Activated naive CD4-positive, alpha-beta T cell (primary cell): ENCODE results near the gene KHDC3L.

ENCODE experiments used
- DNase-seq, 4 experiments: peaks; one replicate each; lab custom pipeline; 2025; lab: John Stamatoyannopoulos, UW

The KHDC3L gene, protein sequence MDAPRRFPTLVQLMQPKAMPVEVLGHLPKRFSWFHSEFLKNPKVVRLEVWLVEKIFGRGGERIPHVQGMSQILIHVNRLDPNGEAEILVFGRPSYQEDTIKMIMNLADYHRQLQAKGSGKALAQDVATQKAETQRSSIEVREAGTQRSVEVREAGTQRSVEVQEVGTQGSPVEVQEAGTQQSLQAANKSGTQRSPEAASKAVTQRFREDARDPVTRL

DNA sequence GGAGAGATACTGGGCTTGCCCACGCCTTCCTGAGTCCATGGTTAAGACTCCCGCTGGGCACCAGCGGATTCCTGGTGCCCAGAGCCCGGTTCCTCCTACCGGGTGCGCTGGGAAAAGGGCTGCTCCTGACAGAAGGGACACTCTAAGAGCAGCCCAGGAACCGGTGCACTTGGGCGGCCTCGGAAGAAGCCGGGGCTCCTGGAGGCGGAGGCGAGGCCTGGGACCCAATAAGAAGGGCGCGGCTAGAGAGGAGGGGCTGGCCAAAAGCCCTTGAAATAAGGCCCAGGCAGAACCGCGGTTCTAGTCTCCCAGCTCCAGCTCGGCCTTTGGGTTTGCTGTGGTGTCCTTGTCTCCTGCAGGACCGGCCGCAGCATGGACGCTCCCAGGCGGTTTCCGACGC, at the start of gene KHDC3L:
TSS of gene KHDC3L (plus strand) at position 301 of the 400 bp plus-strand sequence. CDS start at position 373, 72 bp downstream.
- no peak for DNase-seq

DNA sequence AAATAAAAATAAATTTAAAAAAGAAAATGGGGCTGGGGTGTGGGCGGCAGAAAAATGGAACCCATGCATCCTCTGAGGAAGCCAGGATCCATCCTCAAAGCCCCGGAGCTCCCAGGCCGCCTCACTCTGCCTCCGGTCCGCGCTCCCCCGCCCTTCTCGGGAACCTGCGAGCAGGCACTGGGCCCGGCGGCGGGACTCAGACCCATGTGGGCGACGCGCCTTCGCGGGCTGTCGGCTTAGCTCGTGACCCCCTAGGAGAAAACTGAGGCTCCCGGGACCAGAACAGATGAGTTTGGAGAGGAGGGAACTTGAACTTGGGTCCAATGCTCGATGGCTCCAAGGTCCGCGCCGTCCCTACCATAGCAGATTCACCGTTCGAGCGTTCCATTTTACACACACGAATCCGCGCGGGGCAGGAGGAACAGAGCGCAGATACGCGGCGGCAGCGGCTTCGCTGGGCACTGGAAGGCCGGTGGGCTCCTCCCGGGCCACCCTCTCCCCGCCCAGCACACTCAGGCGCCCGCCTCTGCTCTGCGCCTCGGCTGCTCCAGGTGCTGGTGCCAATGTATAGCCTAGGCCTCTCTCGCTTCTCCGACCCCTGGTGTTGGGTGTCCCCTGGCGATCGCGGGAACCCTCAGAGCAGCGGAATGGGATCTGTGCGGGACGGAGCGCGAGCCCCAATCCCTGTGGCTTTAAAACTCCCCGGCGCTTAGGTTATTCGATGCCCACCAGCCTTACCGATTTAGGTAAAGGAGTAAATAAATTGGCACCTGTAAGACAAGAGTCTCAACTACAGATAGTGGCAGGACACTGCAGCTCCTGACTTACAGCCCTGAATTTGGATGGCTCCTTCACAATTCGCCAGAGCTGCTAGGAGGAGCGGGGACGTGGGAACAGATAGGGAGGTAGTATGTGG, 47.6 kb upstream of the KHDC3L start:
- no peak for DNase-seq

DNA sequence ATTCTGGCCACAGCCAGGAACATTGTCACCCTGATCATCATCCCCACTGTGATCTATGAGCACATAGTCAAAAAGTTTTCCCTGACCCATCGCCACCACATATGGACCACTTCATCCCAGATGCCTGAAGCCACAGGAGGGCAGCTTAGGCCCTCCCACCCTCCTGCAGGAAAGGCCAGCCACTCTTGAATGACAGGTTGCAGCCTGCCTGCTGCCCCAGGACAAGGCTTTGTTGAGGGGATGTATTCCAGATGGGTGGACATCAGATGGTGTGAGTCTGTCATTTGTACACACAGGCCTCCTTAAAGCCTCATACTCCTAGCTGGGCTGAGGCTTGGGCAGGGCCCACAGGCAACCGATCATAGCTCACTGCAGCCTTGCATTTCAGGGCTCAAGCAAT, 39.1 kb upstream of the KHDC3L start:
- DNase-seq: no peak

DNA sequence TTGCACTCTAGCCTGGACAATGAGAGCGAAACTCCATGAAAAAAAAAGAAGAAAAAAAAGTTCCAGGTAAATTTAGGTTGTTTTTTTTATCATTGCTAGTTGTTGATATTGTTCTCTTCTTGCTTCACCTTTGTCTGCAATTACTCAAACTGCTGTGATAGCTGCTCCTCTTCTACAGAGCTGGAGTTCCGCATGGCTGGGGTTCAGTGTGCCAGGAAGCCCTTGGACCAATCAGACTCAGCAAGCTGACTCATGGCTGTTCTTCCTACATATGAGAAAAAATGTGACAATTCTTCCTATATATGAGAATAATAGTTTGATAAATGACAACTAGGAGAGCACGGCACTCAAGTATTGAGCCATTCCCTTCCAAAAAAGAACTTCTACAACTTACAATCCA, 36.8 kb upstream of the KHDC3L start:
- DNase-seq: no peak

DNA sequence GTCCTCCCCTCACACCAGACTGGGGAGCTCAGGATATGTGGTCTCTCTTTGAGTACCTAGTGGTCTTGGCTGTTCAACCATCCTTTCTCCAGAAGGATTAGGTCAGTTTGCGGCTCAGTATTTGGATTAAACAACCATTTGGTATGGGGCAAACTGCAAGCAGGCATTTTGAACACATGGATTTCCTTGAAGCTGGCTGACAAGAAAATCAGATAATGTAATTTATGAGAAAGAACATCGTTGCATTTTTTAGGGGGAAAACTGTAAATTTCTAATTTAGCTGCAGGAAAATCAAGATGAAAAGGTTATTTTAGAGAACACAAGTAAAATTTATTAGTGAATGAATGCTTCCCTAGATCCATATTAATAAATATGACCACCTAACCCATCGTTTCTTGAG, 33.7 kb upstream of the KHDC3L start:
- DNase-seq: no peak

DNA sequence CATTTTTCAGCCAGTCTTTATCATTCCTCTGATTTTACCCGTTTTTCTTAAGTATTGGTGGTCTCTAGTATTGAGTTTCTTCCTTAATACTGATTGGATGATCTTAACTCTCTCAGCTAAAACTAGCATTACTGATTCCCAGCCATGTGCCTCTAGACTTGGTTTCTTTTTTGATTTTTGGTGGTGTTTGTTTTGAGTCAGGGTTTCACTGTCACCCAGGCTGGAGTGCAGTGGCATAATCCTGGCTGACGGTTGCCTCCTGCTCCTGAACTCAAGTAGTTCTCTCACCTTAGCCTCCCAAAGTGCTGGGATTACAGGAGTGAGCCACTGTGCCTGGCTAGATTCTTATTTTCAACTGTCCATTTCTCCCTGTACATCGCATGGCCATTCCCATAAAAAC, 33.3 kb upstream of the KHDC3L start:
- DNase-seq: no peak

DNA sequence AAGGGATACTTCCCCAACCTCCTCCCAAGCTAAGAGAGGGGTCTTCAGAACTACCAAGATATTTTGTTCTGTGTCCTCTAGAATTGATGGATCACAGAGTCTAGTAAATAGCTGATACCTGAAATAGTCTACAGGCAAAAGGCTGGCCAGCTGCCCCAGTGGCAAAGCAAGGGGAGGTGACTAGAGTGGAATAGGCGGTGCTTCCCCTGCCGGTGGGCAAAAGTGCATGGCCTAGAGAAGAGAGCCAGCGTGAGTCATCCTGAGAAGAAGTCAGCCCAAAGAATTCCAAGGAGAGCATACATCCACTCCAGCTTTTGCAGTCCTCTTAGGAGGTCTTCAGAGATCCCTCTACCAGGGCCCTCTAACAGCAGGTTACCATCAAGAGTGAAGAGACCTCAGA, 23.1 kb upstream of the KHDC3L start:
- DNase-seq: no peak

DNA sequence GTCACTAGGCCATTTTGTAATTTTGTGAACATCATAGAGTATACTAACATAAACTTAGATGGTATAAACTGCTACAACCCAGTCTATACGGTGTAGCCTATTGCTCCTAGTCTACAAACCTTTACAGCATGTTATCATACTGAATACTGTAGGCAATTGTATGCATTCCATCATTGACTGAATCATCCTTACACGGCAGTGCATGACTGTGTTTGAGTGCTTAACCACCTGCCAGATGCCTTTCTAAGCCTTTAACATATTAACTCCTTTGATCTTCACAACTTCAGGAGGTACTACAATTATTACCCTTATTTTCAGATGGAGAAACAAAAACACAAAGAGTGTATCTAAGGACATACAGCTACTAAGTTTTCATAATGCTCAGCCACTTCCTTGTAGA, 22.4 kb upstream of the KHDC3L start:
- DNase-seq: no peak

DNA sequence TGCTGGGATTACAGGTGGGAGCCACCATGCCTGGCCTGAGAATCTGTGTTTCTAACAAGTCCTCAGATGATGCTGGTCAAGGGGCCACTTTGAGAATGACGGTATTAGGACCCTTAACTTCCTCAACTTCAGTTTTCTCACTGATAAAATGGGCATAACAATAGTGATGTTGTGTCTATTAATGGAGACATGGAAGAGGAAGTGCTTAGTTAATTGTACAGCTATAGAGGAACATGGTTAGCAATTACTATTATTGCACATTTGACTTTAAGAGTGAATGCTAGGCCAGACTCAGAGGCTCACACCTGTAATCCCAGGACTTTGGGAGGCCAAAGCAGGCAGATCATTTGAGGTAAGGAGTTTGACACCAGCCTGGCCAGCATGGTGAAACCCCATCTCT, 21.1 kb upstream of the KHDC3L start:
- DNase-seq: no peak

DNA sequence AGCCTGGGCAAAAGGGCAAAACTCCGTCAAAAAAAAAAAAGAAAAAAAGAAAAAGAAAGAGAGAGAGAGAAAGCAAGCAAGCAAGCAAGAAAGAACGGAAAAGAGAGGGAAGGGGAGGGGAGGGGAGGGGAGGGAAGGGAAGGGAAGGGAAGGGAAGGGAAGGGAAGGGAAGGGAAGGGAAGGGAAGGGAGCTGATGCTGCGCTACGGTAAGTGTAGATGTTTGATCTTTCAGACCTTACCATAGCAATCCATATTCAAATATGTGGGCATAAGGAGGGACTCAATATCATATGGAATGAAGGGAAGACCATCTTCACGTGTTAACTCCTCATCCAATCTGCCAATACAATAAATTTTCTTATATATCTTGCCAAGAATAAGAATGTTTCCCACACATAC, 20.3 kb upstream of the KHDC3L start:
- no peak for DNase-seq

DNA sequence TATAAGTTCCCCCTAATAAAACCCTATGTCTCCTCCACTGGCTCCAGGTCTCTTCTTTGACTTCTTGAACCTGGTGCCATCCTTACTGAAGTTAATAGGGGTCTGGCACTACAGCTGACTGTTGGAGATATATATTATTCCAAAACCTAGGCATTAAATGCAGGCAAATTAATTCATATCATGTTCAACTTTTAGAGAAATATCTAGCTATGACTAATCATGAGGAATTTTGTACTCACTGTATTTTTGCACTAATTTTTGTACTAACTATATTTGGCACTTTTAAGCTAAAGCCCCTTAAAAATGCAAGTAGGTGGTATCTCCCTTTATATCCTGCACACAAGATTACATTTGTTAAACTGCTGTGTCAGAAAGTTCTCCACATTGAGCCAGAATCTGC, 19.3 kb upstream of the KHDC3L start:
- DNase-seq: no peak

DNA sequence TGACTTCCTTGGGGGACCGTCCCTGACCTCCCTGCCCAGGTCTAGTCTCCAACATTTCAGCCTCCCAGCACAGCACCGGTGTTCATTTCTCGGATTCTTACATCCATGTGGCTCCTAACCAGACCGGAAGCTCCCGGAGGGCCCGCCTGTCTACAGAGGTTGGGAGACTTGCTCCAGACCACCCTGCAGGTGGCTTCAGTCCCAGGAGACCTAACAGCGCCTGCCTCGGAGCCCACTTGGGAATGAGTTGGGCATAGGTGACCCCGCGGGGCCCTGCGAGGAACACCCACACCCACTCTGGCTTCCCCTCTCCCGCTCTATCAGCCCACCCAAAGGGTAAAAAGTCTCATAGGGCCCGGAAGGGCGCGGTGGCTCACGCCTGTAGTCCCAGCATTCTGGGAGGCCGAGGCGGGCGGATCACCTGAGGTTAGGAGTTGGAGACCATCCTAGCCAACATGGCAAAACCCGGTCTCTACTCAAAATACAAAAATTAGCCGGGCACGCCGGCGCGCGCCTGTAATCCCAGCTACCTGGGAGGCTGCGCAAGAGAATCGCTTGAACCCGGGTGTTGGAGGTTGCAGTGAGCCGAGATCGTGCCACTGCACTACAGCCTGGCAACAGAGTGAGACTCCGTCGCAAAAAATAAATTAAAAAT, 13.8 kb upstream of the KHDC3L start:
- no peak for DNase-seq

DNA sequence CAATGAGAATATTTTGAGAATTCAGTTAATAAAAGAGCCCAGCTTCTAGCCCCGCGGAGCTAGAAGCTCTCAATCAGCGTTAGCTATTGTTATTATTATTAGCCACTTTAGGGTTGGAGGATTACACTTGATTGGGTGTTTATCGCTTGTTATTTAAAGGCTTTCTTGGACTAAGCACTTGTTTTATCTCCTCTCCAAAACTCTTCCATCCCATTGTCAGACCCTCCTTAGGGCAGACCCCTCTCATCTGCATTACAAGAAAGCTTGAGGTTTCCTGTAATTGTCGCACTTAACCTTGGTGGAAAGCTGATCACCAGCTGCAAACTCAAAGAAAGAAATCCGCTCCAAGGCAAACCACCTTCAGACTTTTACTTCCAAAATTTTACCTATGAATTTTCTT, 13.1 kb upstream of the KHDC3L start:
- DNase-seq: no peak

DNA sequence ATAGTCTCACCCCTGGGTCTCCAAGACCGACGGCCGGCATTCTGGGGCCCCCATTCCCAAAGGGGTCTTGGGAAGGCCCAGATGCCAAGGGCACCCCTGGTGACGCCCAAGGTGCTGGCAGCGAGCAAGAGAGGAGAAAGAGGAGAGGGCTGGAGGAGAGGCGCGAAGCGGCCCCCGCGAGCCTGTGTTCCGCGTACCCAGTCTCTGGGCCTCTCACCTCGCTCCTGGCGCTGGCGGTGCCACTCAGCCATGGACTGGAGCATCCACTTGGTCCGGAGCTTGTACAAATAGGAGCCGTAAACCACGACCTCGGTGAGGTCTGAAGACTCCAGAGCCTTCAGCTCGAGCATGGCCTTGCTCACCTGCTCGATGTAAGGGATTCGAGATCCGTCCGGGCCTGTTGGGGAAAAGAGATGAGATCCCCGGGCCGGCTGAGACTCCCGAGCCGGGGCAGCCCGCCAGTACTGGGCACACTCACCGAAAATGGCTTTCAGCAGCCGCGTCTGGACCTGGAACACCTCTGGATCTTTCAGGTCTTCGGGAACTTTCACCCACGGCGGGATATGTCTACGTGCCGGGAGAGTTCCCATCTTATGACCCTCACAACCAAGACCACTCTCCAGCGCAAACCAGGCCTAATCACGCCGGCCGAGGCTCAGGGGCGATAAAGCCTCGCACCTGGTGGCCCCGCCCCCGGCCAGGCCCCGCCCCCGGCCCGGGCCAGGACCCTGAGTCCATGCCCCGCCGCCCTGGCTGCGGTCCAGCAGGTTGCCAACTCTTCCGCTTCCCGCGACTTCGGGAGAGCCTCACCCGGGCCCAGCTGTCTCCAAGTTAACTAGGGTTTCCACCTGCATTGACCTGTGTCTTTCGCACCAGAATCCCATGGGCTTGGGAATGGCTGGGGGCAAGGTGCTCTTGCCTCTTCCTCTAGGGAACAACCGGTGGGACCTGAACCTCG, 8.5 kb upstream of the KHDC3L start, which contains the start of gene DPPA5:
TSS of gene DPPA5 (minus strand) at position 641 of the 958 bp plus-strand sequence. CDS start at position 590, 51 bp downstream.
- no peak for DNase-seq

DNA sequence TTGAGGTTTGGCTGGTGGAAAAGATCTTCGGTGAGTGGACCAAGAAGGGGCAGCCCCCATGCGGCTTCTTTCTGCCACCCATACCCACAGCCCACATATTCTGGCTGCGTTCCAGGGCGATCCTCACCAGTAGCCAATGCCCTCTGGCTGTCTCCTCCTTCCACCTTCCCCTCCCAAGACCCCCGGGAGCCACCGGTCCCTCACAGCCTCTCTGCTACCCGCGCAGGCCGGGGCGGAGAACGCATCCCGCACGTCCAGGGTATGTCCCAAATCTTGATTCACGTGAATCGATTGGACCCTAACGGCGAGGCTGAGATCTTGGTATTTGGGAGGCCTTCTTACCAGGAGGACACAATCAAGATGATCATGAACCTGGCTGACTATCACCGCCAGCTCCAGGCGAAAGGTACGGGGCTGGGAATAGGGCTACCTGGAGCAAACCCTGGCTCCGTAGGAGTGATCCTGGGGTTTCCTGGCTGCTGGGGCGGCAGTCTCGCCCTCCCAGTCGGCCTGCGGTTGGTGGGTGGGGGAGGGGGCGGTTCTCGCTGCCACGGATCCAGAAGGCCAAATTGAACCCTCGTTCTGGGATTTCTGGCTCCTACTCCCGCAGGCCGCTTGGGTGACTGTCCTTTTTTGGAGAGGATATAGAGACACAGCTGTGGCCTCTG, 545 bp downstream of the KHDC3L start:
- DNase-seq: no peak

DNA sequence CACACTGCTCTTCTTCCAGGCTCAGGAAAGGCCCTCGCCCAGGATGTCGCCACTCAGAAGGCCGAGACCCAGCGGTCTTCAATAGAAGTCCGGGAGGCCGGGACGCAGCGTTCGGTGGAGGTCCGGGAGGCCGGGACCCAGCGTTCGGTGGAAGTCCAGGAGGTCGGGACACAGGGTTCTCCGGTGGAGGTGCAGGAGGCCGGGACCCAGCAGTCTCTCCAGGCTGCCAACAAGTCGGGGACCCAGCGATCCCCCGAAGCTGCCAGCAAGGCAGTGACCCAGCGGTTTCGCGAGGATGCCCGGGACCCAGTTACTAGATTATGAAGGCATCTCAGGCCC, 1.0 kb downstream of the KHDC3L start:
- no peak for DNase-seq

DNA sequence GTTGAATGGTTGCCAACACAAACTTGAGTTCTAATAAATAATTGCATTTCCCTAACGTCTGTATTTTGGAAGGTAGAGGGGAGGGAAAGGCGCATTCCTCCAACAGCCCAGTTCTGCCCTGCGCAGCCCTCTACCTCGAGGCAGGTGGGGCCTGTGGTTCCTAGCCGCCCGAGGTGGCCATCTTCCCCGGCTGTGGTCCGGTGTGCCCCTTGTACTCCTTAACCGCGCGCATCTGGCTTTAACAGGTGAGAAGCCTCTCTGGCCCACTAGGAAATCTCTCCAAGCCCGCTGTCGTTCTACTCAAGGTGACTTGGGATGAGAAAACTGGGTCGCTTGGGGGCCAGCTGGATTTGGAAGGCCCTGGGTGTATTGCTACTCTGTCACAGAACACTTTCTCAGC, 1.7 kb downstream of the KHDC3L start:
- no peak for DNase-seq

DNA sequence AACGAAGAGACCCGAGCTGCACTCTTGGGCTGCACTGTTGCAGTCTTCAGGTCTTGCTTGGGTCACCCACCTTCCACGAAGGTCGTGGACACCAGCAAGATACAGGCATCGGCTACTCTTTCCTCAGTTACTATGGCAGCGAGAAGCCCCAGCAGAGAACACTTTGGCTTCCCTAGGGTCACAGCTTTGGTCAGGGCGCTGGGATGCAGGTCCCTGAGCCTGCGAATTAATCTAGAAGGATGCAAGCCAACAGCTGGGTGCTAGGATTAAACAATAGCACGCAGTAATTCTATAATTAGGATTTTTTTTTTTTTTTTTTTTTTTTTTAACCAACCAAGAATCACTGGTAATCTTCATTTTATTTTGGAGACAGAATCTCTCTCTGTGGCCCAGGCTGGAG, 2.1 kb downstream of the KHDC3L start:
- DNase-seq: no peak

DNA sequence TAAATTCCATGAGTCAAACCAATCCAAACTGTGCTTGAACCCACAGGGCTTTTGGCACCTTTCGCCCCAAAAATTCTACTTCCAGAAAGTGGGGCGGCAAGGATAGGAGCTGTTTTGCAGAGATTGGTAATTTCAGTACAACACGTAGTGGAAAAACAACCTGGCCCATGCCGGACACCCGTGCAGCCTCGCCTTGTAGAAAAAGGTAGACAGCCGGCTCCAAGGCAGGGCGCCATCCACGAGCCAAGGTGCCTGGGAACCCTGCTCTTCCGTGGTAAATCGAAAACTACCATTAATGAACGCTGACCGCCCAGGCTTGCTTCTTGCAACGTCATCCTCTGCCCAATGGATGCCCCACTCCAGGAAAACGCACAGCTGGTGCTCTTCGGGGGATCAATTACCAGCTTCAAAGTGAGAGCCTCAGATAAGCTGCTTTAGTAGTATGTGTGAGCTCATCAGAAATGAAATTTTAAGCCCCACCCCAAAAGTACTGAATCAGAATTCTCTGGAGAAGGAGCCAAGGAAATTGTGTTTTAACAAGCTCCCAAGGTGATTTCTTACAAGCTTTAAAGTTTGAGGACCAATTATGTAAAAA, 5.4 kb downstream of the KHDC3L start:
- no peak for DNase-seq

DNA sequence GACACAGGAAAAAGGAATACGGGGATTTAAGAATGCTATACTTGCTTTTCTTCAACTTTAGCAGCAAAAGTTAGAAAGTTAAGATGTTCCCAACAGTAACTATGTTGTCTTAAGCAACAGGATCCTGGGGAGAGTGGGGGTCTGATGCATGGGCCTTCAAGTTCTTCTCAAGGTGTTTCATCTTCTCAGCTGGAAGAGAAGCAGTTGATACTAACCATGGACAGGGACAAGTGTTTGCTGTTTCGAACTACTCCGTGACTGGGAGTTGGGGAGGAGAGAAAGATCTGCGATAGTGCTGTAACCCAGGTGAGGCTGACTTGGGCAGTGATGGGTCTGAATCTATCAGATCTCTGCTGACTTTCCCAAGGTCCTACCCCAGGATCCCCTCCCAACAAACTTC, 6.2 kb downstream of the KHDC3L start:
- DNase-seq: no peak

DNA sequence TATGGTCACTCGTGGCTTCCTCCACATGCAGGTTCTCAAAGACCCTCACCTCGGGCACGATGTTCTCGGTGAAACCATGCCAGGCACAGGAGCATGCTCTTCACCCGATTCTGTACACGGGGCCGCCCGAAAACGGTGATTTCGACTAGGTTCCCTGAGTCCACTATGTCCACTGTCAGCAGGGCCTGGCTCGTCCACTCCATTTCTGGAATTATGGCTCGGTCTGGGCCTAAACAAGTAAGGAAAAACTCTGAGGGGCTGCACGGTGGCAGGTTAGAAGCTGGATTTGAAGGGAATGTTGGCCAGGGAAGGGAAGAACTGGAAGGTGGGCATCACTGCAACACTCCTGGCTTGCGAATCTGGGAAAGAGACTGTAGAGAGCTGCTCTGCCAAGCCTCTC, 6.7 kb downstream of the KHDC3L start:
- no peak for DNase-seq
